Epidermal melanocyte (primary cell): ENCODE data around the gene CASP5.

ENCODE experiments used
- DNase-seq: peaks from one replicate; pipeline ENCODE4 v3.0.0; 2011; ENCODE audit warnings: low spot score; ENCODE audit not compliant: insufficient read length

Gene CASP5

GRCh38 chr11:104968355-104968855 lies 54.6 kb downstream of the CASP5 start, which contains the start of gene CASP4:
TSS of gene CASP4 (minus strand) at chr11:104968574. CDS start at chr11:104968525, 49 bp downstream.
- peak; percentile 37 for DNase-seq

GRCh38 chr11:104967534-104968354 lies 55.2 kb downstream of the CASP5 start:
- no peak for DNase-seq

GRCh38 chr11:104965735-104966134 lies 57.2 kb downstream of the CASP5 start:
- DNase-seq = no peak

- DNase-seq = no peak
These were observed 58.7 kb downstream of the CASP5 start for GRCh38 chr11:104964247-104964646.

- DNase-seq = no peak
These were observed 60.1 kb downstream of the CASP5 start for GRCh38 chr11:104962852-104963251.

- no peak for DNase-seq
These were observed 65.7 kb downstream of the CASP5 start for GRCh38 chr11:104957280-104957679.

- DNase-seq = no peak
These were observed 66.4 kb downstream of the CASP5 start for GRCh38 chr11:104956528-104956927.

GRCh38 chr11:104946907-104947306 lies 76.1 kb downstream of the CASP5 start:
- DNase-seq = no peak
